ENCODE data around the gene GOLGA7B.
A peak's percentile ranks its signal among the peaks of the same experiment; 100 is the strongest.

The GOLGA7B gene

DNA sequence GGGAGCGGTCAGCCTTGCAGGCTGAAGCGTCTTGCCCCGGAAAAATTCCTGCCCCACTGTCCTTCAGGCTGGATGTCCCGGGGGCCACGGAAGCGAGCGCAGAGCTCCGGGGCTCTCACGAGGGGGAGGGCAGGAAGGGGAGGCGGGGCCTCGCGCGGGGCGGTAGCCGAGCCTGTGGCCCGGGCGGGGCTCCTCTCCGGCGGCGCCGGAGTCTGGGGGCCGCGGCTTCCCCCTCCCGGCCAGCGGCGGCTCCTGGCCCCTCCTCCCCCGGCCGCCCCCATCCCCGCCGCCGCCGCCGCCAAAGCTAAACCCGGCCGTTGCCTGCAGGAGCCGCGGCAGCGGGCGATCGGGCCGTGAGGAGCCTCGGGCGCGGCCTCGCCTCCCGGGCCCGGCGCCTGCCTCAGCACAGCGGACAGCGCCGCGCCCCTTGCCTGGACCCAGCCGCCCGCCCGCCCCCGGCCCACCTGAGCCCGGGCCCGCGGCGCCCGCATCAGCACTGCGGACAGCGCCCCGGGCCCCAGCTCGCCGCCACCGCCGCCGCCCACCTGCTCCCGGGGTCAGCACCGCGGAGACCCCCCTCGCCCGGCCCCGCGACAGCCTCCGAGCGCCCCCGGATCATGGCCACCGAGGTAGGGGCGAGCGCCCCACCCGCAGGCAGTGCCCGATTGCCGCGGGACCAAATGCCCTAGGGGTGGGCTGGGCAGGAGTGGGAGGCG lies at the start of gene GOLGA7B:
Gene GOLGA7B, plus strand, starts transcription at position 157 of the 716 bp plus-strand sequence. Its CDS starts 461 bp downstream, at position 618.
- TF ChIP-seq, protein P1, sequence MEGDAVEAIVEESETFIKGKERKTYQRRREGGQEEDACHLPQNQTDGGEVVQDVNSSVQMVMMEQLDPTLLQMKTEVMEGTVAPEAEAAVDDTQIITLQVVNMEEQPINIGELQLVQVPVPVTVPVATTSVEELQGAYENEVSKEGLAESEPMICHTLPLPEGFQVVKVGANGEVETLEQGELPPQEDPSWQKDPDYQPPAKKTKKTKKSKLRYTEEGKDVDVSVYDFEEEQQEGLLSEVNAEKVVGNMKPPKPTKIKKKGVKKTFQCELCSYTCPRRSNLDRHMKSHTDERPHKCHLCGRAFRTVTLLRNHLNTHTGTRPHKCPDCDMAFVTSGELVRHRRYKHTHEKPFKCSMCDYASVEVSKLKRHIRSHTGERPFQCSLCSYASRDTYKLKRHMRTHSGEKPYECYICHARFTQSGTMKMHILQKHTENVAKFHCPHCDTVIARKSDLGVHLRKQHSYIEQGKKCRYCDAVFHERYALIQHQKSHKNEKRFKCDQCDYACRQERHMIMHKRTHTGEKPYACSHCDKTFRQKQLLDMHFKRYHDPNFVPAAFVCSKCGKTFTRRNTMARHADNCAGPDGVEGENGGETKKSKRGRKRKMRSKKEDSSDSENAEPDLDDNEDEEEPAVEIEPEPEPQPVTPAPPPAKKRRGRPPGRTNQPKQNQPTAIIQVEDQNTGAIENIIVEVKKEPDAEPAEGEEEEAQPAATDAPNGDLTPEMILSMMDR (conservative IDR thresholded peaks at IDR 0.05; ENCODE audit: control insufficient read depth, insufficient read depth, low read depth, low read length), result no peak
- no peak for DNase-seq (ENCODE audit: low read depth)

DNA sequence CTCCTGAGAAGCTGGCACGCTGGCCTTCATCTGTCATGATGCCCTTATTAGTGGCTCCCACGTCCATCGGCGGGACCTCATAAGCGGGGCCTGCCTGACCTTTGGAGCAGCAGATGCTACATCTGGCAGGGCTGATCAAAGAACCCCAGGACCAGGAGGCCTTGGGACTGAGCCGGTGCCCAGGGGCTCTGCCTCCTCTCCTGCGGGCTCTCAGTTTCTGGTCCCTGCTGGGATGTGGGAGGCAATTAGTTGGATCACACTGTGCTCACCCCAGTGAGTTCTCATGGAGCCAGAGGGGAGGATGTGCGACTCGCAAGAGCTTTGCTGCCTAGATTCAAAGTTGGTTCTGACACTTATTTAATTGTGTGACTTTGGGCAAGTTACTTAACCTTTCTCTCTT lies 49.2 kb upstream of the GOLGA7B start:
- TF ChIP-seq, protein P1 (conservative IDR thresholded peaks at IDR 0.05; ENCODE audit: control insufficient read depth, insufficient read depth, low read depth, low read length), result no peak
- no peak for DNase-seq (ENCODE audit: low read depth)
- H3K4me3 ChIP-seq (ENCODE audit: control insufficient read depth, low read depth, low read length), result no peak overlapping the region

More for the DNA sequence above, at the start of gene GOLGA7B:
- H3K4me3 ChIP-seq (ENCODE audit: control insufficient read depth, low read depth, low read length), result peak within 1 kb of the TSS; percentile 6

DNA sequence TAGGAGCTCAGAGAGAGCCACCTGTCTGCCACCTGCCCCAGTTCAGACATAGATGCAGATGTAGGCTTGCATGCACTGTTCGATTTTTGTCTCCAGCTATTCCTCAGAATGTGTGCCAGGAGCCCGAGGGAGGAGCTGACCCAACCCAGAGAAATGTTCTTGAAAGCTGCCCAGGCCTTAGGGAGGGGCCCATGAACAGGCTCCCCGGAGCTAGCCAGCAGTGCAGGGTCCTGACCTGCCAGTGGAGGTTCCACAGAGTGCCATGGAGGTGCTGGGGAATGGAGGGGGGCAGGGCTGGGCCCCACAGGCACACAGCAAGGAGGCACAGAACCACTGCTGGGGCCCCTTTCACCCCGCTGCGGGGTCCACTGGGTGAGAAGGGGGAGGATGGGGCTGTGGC lies 48.2 kb upstream of the GOLGA7B start:
- H3K4me3 ChIP-seq (ENCODE audit: control insufficient read depth, low read depth, low read length), result no peak overlapping the region
- no peak for DNase-seq (ENCODE audit: low read depth)
- TF ChIP-seq, protein P1 (conservative IDR thresholded peaks at IDR 0.05; ENCODE audit: control insufficient read depth, insufficient read depth, low read depth, low read length), result no peak

DNA sequence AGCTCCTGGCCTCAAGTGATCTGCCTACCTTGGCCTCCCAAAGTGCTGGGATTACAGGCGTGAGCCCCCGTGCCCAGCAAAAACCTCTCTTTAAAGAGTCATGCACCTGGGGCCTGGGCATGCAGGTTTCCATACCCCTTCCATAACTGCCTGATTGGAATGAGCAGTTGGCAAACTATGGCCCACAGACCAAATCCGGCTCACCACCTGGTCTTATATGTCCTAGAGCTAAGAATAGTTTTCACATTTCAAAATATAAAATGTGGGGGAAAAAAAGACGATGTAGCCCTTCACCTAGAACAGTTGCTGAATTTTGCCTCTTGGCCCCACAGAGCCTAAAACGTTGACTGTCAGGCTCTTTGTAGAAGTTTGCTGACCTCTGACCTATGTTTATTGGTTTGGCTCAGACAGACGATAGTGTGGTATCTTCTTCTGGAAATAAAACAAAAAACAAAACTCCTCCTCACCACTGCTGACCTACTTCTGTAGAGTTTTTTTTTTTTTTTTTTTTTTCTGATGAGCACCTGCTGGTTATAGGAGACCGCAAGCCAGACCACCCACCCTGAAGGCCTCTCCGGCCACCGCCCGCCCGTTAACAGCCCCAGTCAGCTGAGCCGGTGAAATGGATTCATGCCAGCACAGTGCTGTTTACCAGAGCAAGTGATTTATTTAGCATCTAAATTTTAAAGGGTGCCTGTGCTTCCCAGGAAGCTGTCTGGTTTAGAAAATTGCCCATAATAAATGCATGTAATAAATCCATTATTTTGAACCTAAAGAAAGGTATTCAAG lies 44.4 kb upstream of the GOLGA7B start:
- no peak for DNase-seq (ENCODE audit: low read depth)
- no peak overlapping the region for H3K4me3 ChIP-seq (ENCODE audit: control insufficient read depth, low read depth, low read length)
- TF ChIP-seq, protein P1 (conservative IDR thresholded peaks at IDR 0.05; ENCODE audit: control insufficient read depth, insufficient read depth, low read depth, low read length), result no peak

DNA sequence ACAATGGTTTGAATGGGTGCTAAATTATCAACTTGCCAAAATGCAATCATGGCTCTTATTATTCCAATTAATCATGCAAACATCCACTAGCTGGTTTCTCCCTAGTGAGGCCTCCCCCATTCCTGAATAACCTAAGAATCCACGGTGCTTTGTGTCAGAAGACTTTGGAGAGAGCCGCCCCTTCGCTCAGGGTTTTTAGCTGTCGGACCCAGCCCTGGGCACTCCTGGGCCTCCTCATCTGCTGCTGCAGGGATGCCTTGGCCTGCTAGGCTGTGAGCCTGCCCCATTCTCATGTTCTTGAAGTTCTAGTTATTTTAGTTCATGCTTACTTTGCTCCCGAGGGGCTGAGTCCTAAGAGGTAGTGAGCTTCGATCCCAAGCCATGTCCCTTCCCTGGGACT lies 43.7 kb upstream of the GOLGA7B start:
- no peak overlapping the region for H3K4me3 ChIP-seq (ENCODE audit: control insufficient read depth, low read depth, low read length)
- TF ChIP-seq, protein P1 (conservative IDR thresholded peaks at IDR 0.05; ENCODE audit: control insufficient read depth, insufficient read depth, low read depth, low read length), result no peak
- DNase-seq (ENCODE audit: low read depth), result no peak

DNA sequence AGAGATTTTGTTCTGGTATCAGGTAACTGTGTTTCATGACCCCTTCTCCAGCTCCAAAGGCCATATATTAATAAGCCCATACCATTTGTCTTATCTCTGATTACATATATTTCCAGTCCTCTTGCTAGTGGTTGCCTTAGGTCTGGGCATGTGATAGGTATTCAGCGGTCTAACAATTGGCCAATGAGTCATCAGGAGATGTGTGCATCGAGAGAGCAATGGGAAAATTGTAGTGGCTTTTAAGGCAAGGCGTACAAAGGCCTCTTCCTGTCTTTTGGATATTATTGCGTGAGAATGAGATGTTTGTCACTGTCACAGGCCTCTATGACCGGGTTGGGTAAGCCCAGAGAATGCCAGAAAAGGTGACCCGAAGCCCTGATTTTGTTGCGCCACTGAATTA lies 39.2 kb upstream of the GOLGA7B start:
- TF ChIP-seq, protein P1 (conservative IDR thresholded peaks at IDR 0.05; ENCODE audit: control insufficient read depth, insufficient read depth, low read depth, low read length), result no peak
- no peak overlapping the region for H3K4me3 ChIP-seq (ENCODE audit: control insufficient read depth, low read depth, low read length)
- no peak for DNase-seq (ENCODE audit: low read depth)
